Lower leg skin (tissue), 4 donors: ENCODE measurements around the gene ZNF367. TPM values are rescaled to one million over a fixed set of nuclear protein-coding genes. Genes with fewer than 3 reads are reported as not detected.

Source experiments
- DNase-seq, 2 donors: peaks; one replicate each; pipeline ENCODE4 v3.0.0-alpha.2; 2019; ENCODE audit warnings: low spot score in 2 of 2
- H3K4me3 ChIP-seq: fragments of 200-600 bp; sonication (generic); 2 replicates; pipeline ENCODE4 v1.5.1; 2017; ENCODE audit warnings: mild to moderate bottlenecking, low read depth; ENCODE audit not compliant: poor library complexity, severe bottlenecking
- CTCF ChIP-seq, 3 donors: fragments of 450-650 bp; IDR thresholded peaks; one replicate each; pipeline ENCODE4 v1.5.1; 2016; ENCODE audit warnings: antibody characterized with exemption in 3 of 3, mild to moderate bottlenecking in 3 of 3, moderate library complexity in 2 of 3
- POLR2A ChIP-seq, 2 donors: fragments of 450-650 bp; IDR thresholded peaks; one replicate each; pipeline ENCODE4 v1.6.1; 2016 to 2017; ENCODE audit warnings: antibody characterized with exemption in 2 of 2, mild to moderate bottlenecking in 1 of 2, moderate library complexity in 1 of 2
- WGBS, 2 donors: methylation state at CpG; one replicate each; pipeline ENCODE4 v1.1.5; 2018; 5-methylcytosine and 5-hydroxymethylcytosine counted together
- intact Hi-C: fragments of 100-400 bp; cut with DNase I; formaldehyde crosslinking; loops from one replicate; pipeline ENCODE4 v1.15.0; 2023; ENCODE audit warnings: low total_unique reads
- total RNA-seq, 4 donors: library from RNA; depleted of rRNA; stranded (reverse); fragments of >200 nt; gene quantifications; one replicate each; pipeline ENCODE4 v1.1.0, GENCODE V29; 2016

Gene ZNF367
- total RNA-seq, 4 donors from 2014 or later = 0.93 to 3.0 (median 1.8) TPM

- intact Hi-C loops = no loop called here
- TF ChIP-seq CTCF (IDR thresholded peaks at IDR 0.05) (no peak), POLR2A (IDR thresholded peaks at IDR 0.05) (no peak)
- 86 to 91% methylated on average over 2 of the region's 2 CpGs for WGBS, 2 donors
Measured at GRCh38 chr9:96436063-96436455, 17.9 kb upstream of the ZNF367 start.

GRCh38 chr9:96435345-96435744 is 17.2 kb upstream of the ZNF367 start:
- 96 to 97% methylated on average over 4 of the region's 4 CpGs for WGBS, 2 donors
- no peak for DNase-seq
- no peak for TF ChIP-seq CTCF (IDR thresholded peaks at IDR 0.05)
- no peak for TF ChIP-seq POLR2A (IDR thresholded peaks at IDR 0.05)
- intact Hi-C loops = no loop called here
- H3K4me3 ChIP-seq = no peak overlapping the region

More at GRCh38 chr9:96436063-96436455, 17.9 kb upstream of the ZNF367 start:
- DNase-seq = peak in 1 of 2 donors; percentile 3
- H3K4me3 ChIP-seq = no peak overlapping the region

- 86 to 91% methylated on average over 2 of the region's 2 CpGs for WGBS, 2 donors
- TF ChIP-seq POLR2A (IDR thresholded peaks at IDR 0.05) (no peak), CTCF (IDR thresholded peaks at IDR 0.05) (no peak)
- DNase-seq = no peak
- intact Hi-C loops = no loop called here
- no peak overlapping the region for H3K4me3 ChIP-seq
Measured at GRCh38 chr9:96430377-96430776, 12.2 kb upstream of the ZNF367 start.

DNA sequence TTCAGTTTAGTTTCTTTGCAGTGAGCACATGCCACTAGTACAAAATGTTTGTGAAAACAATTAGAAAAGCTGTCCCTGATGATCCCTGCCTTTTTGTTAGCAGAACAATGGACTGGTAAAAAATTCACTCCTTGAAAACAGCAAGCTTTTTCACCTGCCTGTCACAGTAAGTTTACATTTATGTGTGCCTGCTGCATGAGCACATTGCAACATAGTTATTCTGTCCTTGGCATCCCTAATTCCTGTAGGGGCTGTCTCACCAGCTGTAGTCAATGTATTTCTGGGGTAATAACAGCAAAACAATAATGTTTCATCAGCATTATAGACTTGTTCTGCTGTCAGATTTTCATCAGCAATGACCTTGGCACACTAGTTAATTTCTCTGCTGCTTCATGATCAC is 11.6 kb upstream of the ZNF367 start:
- intact Hi-C loops = no loop called here
- H3K4me3 ChIP-seq = no peak overlapping the region
- DNase-seq = no peak
- no peak for TF ChIP-seq CTCF (IDR thresholded peaks at IDR 0.05)
- TF ChIP-seq POLR2A (IDR thresholded peaks at IDR 0.05) = no peak

DNA sequence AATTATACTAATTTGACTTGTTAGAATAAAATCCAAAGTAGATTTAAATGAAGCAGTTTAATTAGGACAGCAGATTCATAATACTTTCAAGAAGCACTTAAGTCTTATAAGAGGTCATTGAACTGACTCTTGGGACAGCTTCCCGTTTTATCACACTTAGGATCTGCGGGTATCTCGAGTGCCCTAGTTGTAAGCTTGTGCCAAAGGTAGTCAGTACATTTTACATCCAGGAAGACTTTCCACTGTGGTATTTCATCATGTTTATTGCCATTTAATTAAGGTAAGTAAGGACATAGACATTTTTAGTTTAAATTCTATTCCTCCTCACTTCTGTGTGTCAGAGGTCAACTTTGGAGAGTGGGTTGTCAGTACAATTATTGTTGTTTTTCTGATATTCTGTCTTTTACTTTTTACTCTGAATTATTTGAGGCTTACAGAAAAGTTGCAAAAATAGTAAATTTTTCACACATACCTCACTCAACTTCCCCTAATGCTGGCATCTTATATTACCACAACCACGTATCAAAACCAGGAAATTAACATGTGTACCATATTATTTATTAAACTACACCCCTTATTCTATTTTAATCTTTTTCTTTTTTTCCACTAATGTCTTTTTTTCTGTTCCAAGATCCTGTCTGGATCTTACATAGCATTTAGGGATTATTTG is 7.5 kb upstream of the ZNF367 start:
- no peak overlapping the region for H3K4me3 ChIP-seq
- intact Hi-C loops = no loop called here
- 71 to 73% methylated on average over 4 of the region's 4 CpGs for WGBS, 2 donors
- TF ChIP-seq CTCF (IDR thresholded peaks at IDR 0.05) (no peak), POLR2A (IDR thresholded peaks at IDR 0.05) (no peak)
- no peak for DNase-seq

DNA sequence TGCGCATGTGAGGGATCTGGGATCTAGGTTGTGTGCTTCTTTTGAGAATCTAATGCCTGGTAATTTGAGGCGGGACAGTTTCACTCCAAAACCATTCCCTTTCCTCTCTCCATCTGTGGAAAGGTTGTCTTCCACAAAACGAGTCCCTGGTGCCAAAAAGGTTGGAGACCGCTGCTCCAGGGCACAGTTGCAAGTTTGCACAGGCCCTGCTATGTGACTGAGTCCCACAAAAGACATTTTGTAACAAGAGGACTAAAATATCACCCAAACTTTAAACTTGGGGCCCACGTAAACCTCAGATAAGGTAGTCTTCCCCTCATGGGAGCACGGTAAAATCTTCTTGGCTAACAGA is 5.8 kb upstream of the ZNF367 start:
- intact Hi-C loops = no loop called here
- TF ChIP-seq CTCF (IDR thresholded peaks at IDR 0.05) (no peak), POLR2A (IDR thresholded peaks at IDR 0.05) (no peak)
- 34 to 58% methylated on average over 6 of the region's 6 CpGs for whole genome bisulfite sequencing, 2 donors
- DNase-seq = no peak
- no peak overlapping the region for H3K4me3 ChIP-seq
